GF-D8 (cell line): ENCODE data around the gene GABRG3.
"Not testable (repeated sequence)": the region's sequence is repeated elsewhere in the genome, so short reads cannot be mapped to it uniquely, and the experiment has no call there.

Experiments
- DNase-seq: peaks from one replicate; lab custom pipeline; 2025; lab: John Stamatoyannopoulos, UW

GABRG3 gene

GRCh38 chr15:27179789-27180188, 208.8 kb downstream of the GABRG3 start:
- DNase-seq, result no peak

GRCh38 chr15:27182561-27183110, 211.7 kb downstream of the GABRG3 start:
- no peak for DNase-seq

- no peak for DNase-seq
These were observed 212.2 kb downstream of the GABRG3 start for GRCh38 chr15:27183201-27183600.

- DNase-seq, result not testable (repeated sequence)
These were observed 220.5 kb downstream of the GABRG3 start for GRCh38 chr15:27191515-27191914.

- DNase-seq, result no peak
These were observed 225.7 kb downstream of the GABRG3 start for GRCh38 chr15:27196691-27197090.

GRCh38 chr15:27201425-27201824, 230.4 kb downstream of the GABRG3 start:
- DNase-seq, result no peak

- DNase-seq, result no peak
These were observed 239.2 kb downstream of the GABRG3 start for GRCh38 chr15:27210176-27210575.

- no peak for DNase-seq
These were observed 243.1 kb downstream of the GABRG3 start for GRCh38 chr15:27214032-27214431.

GRCh38 chr15:27214961-27215360, 244.0 kb downstream of the GABRG3 start:
- no peak for DNase-seq

GRCh38 chr15:27218426-27218825, 247.4 kb downstream of the GABRG3 start:
- no peak for DNase-seq

- no peak for DNase-seq
These were observed 248.7 kb downstream of the GABRG3 start for GRCh38 chr15:27219636-27220035.

GRCh38 chr15:27220199-27220598, 249.2 kb downstream of the GABRG3 start:
- DNase-seq, result no peak

GRCh38 chr15:27222479-27222878, 251.5 kb downstream of the GABRG3 start:
- DNase-seq, result no peak

GRCh38 chr15:27223179-27223578, 252.2 kb downstream of the GABRG3 start:
- DNase-seq, result no peak

- DNase-seq, result no peak
These were observed 260.8 kb downstream of the GABRG3 start for GRCh38 chr15:27231811-27232210.

- DNase-seq, result no peak
These were observed 261.9 kb downstream of the GABRG3 start for GRCh38 chr15:27232876-27233275.

- DNase-seq, result no peak
These were observed 263.6 kb downstream of the GABRG3 start for GRCh38 chr15:27234593-27234992.

- no peak for DNase-seq
These were observed 264.2 kb downstream of the GABRG3 start for GRCh38 chr15:27235161-27235560.

- DNase-seq, result no peak
These were observed 264.7 kb downstream of the GABRG3 start for GRCh38 chr15:27235681-27236080.

- no peak for DNase-seq
These were observed 266.4 kb downstream of the GABRG3 start for GRCh38 chr15:27237319-27237939.

GRCh38 chr15:27238209-27238608, 267.2 kb downstream of the GABRG3 start:
- DNase-seq, result no peak

- DNase-seq, result no peak
These were observed 267.9 kb downstream of the GABRG3 start for GRCh38 chr15:27238707-27239423.

- no peak for DNase-seq
These were observed 271.0 kb downstream of the GABRG3 start for GRCh38 chr15:27241943-27242342.

GRCh38 chr15:27244047-27244446, 273.1 kb downstream of the GABRG3 start:
- no peak for DNase-seq
